Esophagus (tissue), 2 donors: ENCODE results near the gene PTPRR. TPM values are rescaled to one million over a fixed set of nuclear protein-coding genes. Genes with fewer than 3 reads are reported as not detected.

Experiments used
- H3K27ac ChIP-seq, 2 donors: one replicate each; pipeline ENCODE4 v1.5.1; 2013; ENCODE audit warnings: low read depth in 2 of 2, mild to moderate bottlenecking in 2 of 2, inconsistent platforms in 1 of 2, low read length in 1 of 2, moderate library complexity in 1 of 2
- H3K27me3 ChIP-seq, 2 donors: one replicate each; pipeline ENCODE4 v1.6.1; 2013; ENCODE audit warnings: low read length in 2 of 2, control low read depth in 1 of 2, mild to moderate bottlenecking in 1 of 2; ENCODE audit not compliant: insufficient read depth in 2 of 2, control insufficient read depth in 1 of 2
- H3K36me3 ChIP-seq, 2 donors: one replicate each; pipeline ENCODE4 v1.6.1; 2013; ENCODE audit warnings: low read length in 1 of 2; ENCODE audit not compliant: control insufficient read depth in 2 of 2, insufficient read depth in 2 of 2
- H3K4me1 ChIP-seq, 2 donors: one replicate each; pipeline ENCODE4 v1.6.1; 2013; ENCODE audit warnings: low read length in 1 of 2; ENCODE audit not compliant: control insufficient read depth in 2 of 2, insufficient read depth in 2 of 2
- H3K4me3 ChIP-seq, 2 donors: one replicate each; pipeline ENCODE4 v1.5.1; 2013; ENCODE audit warnings: low read length in 2 of 2, mild to moderate bottlenecking in 2 of 2, low read depth in 1 of 2, moderate library complexity in 1 of 2
- H3K9me3 ChIP-seq, 2 donors: one replicate each; pipeline ENCODE4 v1.6.1; 2013; ENCODE audit warnings: mild to moderate bottlenecking in 2 of 2, low read depth in 1 of 2, low read length in 1 of 2, moderate library complexity in 1 of 2; ENCODE audit not compliant: control insufficient read depth in 2 of 2, insufficient read depth in 1 of 2
- WGBS, 2 donors: extraction: QIAGEN DNeasy Blood & Tissue Kit; methylation state at CpG; one replicate each; pipeline ENCODE4 v1.1.7; 2013; 5-methylcytosine and 5-hydroxymethylcytosine counted together
- polyA plus RNA-seq, 2 donors: library from polyadenylated mRNA; stranded (reverse); fragments of 200-250 nt; gene quantifications; one replicate each; pipeline ENCODE4 v1.2.3, GENCODE V29; 2013
- donor health status: healthy with polysubstance abuse.
- donor health status: Bipolar disorder and iron deficiency.

PTPRR gene
- polyA plus RNA-seq, 2 donors, result 0.05 to 0.06 TPM

GRCh38 chr12:70794131-70794530 lies 126.4 kb downstream of the PTPRR start:
- Histone ChIP-seq H3K27ac (no peak overlapping the region), H3K36me3 (no peaks in the 10 kb centered on the region), H3K4me3 (no peak overlapping the region), H3K4me1 (no peaks in the 10 kb centered on the region), H3K9me3 (no peaks in the 10 kb centered on the region), H3K27me3 (peaks cover 0 to 2% of the 10 kb centered on the region in 2 donors)

DNA sequence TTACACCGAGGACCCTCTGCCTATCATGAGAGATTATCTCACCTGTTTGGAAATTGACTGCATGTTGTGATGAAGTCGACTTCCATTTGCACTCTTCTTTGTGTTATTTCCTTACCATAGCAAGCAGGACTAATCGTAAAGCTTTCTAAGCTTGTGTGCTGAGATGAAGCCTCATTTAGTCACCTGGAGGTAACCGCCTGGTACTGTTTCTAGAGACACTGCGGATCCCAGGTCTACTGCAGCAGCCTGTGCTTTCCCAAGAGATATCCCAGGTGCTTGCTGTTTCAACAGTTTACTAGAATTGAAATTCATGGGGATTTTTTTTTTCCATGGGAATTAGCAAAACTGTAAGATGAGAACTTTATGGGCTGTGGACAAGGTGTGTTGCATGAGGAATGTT lies 131.8 kb downstream of the PTPRR start:
- no peak overlapping the region for H3K4me3 ChIP-seq
- H3K9me3 ChIP-seq, result peaks cover 0 to 2% of the 10 kb centered on the region in 2 donors

GRCh38 chr12:70787612-70788011 lies 132.9 kb downstream of the PTPRR start:
- H3K9me3 ChIP-seq, result peaks cover 0 to 2% of the 10 kb centered on the region in 2 donors
- peaks cover 0 to 2% of the 10 kb centered on the region in 2 donors for H3K27me3 ChIP-seq
- no peak overlapping the region for H3K27ac ChIP-seq
- H3K36me3 ChIP-seq, result no peaks in the 10 kb centered on the region
- WGBS, 2 donors, result 73 to 76% methylated on average over 1 of the region's 1 CpG
- H3K4me1 ChIP-seq, result no peaks in the 10 kb centered on the region
- H3K4me3 ChIP-seq, result no peak overlapping the region

More for the DNA sequence above, 131.8 kb downstream of the PTPRR start:
- Histone ChIP-seq H3K27ac (no peak overlapping the region), H3K36me3 (no peaks in the 10 kb centered on the region), H3K27me3 (peaks cover 0 to 2% of the 10 kb centered on the region in 2 donors), H3K4me1 (no peaks in the 10 kb centered on the region)
- 77 to 78% methylated on average over 5 of the region's 5 CpGs for WGBS, 2 donors

DNA sequence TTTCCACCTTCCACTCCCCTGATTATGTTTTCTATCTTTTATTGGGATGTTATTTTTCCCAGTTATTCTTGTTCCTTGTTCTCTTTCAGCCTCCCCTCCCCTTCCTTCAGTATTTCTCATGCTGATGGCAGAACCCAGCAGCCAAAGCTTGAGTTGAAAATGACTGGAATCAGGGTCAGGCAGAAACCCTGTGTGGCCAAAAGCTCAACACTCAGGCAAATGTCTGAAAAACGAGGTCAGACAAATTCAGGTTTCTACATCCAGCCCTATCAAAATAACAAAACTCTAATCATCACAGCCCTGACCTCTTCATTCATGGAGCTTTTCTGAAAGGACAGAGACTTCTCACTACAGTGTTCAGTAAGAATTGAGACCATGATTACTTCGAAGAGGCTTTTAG lies 134.6 kb downstream of the PTPRR start:
- Histone ChIP-seq H3K9me3 (peaks cover 0 to 2% of the 10 kb centered on the region in 2 donors), H3K27ac (no peak overlapping the region), H3K4me3 (no peak overlapping the region), H3K4me1 (no peaks in the 10 kb centered on the region), H3K27me3 (no peaks in the 10 kb centered on the region), H3K36me3 (no peaks in the 10 kb centered on the region)
- 52 to 69% methylated on average over 2 of the region's 2 CpGs for WGBS, 2 donors

DNA sequence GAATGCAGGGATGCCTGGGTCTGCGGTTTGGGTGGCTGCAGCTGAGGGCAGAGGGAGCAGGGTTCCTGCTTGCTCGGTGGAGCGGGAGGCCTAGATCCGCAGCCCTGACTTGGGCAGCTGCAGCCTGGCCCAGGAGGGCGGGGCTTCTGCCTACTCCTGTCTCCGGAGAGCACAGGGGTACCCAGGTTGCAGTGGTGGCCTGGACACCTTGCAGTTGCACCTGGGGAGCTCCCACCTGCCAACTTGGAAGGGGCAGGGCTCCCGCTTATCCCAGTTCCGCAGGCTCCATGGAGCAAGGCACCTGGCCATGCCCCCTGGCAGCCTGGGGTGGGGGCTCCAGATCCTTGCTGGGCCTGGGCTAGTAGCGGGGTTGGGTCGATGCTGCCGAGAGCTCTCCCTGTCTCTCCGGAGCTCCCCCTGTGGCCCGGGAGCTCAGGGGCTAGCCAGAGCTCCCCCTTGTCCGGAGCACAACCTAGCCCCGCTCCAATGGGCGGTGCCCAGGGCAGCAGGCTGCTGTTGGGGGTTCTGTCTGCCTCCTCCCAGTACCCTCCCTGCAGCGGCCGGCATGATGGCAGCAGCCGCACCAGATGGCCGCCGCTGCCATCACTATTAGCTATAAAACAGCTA lies 136.4 kb downstream of the PTPRR start:
- Histone ChIP-seq H3K36me3 (no peaks in the 10 kb centered on the region), H3K4me1 (no peaks in the 10 kb centered on the region), H3K27me3 (no peaks in the 10 kb centered on the region), H3K4me3 (no peak overlapping the region), H3K27ac (no peak overlapping the region), H3K9me3 (peaks cover 0 to 2% of the 10 kb centered on the region in 2 donors)
- 91 to 93% methylated on average over 20 to 21 of the region's 21 CpGs for WGBS, 2 donors

GRCh38 chr12:70783455-70783854 lies 137.1 kb downstream of the PTPRR start:
- no peak overlapping the region for H3K4me3 ChIP-seq
- H3K27me3 ChIP-seq, result no peaks in the 10 kb centered on the region
- WGBS, 2 donors, result 88 to 96% methylated on average over 2 of the region's 2 CpGs
- H3K36me3 ChIP-seq, result no peaks in the 10 kb centered on the region
- no peak overlapping the region for H3K27ac ChIP-seq
- H3K4me1 ChIP-seq, result no peaks in the 10 kb centered on the region
- H3K9me3 ChIP-seq, result peaks cover 0 to 2% of the 10 kb centered on the region in 2 donors

DNA sequence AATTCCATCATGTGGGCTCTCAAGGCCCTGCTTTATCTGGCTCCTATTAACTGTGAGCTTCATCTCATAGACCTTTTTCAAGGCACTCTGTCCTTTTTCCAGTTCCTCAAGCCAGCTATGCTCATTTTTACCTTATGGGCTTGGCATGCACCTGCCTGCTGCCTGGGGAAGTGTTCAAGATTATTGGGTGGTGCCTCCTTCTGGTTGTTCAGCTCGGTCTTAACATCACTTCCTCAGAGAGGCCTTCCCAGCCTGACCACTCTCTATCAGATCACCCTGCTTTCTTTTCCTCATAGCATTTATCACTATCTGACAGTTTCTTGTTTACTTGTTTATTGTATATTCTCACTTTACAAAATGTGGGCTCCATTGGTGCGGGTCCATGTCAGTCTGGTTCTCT lies 141.3 kb downstream of the PTPRR start:
- Histone ChIP-seq H3K4me1 (no peaks in the 10 kb centered on the region), H3K27me3 (no peaks in the 10 kb centered on the region), H3K4me3 (no peak overlapping the region), H3K27ac (no peak overlapping the region), H3K36me3 (no peaks in the 10 kb centered on the region), H3K9me3 (peaks cover 0 to 2% of the 10 kb centered on the region in 2 donors)
- WGBS, 2 donors, result 67 to 86% methylated on average over 2 of the region's 2 CpGs

GRCh38 chr12:70774055-70774454 lies 146.5 kb downstream of the PTPRR start:
- H3K27me3 ChIP-seq, result no peaks in the 10 kb centered on the region
- no peaks in the 10 kb centered on the region for H3K9me3 ChIP-seq
- no peak overlapping the region for H3K4me3 ChIP-seq
- no peak overlapping the region for H3K27ac ChIP-seq
- no peaks in the 10 kb centered on the region for H3K4me1 ChIP-seq
- H3K36me3 ChIP-seq, result no peaks in the 10 kb centered on the region

GRCh38 chr12:70772836-70773235 lies 147.7 kb downstream of the PTPRR start:
- Histone ChIP-seq H3K9me3 (no peaks in the 10 kb centered on the region), H3K27ac (no peak overlapping the region), H3K4me3 (no peak overlapping the region), H3K27me3 (no peaks in the 10 kb centered on the region), H3K36me3 (no peaks in the 10 kb centered on the region), H3K4me1 (no peaks in the 10 kb centered on the region)
- 53 to 84% methylated on average over 1 of the region's 1 CpG for WGBS, 2 donors

DNA sequence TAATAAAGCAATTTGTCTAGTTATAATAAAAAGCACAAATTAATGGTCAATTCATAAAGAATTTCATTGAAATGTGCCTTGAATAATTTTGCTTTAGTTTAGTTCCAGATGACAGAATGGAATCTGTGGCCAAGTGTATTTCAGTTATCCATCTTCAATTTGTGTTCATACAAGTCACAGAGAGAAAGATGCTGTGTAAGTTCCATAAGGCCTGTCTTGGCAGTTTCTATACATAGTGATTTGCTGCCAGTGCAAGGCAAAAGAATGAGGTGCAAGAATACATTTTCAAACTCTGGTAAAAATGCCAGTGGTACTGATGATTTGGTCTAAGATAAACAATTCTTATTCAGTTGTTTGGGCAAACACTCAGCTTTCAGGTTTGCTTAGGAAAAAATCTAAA lies 149.0 kb downstream of the PTPRR start:
- H3K4me1 ChIP-seq, result no peaks in the 10 kb centered on the region
- no peaks in the 10 kb centered on the region for H3K27me3 ChIP-seq
- H3K36me3 ChIP-seq, result no peaks in the 10 kb centered on the region
- no peak overlapping the region for H3K4me3 ChIP-seq
- no peak overlapping the region for H3K27ac ChIP-seq
- H3K9me3 ChIP-seq, result no peaks in the 10 kb centered on the region
